ENCODE measurements around the gene PUS10.
"Not testable (repeated sequence)": the region's sequence is repeated elsewhere in the genome, so short reads cannot be mapped to it uniquely, and the experiment has no call there.

Gene PUS10

DNA sequence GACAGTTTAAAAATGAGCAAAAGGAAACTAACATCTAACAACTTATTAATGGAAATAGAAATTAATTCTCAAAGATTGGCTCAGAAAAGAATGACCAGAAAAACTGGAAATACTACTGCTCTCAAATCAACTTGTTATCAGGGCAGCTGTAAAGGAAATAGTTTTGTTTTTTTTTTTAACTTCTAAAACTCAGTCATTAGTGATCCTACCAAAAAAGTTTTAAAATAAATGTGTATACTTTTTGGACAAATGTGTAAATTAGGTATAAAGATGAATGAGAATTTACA lies 52.6 kb downstream of the PUS10 start:
- DNase-seq: no peak

DNA sequence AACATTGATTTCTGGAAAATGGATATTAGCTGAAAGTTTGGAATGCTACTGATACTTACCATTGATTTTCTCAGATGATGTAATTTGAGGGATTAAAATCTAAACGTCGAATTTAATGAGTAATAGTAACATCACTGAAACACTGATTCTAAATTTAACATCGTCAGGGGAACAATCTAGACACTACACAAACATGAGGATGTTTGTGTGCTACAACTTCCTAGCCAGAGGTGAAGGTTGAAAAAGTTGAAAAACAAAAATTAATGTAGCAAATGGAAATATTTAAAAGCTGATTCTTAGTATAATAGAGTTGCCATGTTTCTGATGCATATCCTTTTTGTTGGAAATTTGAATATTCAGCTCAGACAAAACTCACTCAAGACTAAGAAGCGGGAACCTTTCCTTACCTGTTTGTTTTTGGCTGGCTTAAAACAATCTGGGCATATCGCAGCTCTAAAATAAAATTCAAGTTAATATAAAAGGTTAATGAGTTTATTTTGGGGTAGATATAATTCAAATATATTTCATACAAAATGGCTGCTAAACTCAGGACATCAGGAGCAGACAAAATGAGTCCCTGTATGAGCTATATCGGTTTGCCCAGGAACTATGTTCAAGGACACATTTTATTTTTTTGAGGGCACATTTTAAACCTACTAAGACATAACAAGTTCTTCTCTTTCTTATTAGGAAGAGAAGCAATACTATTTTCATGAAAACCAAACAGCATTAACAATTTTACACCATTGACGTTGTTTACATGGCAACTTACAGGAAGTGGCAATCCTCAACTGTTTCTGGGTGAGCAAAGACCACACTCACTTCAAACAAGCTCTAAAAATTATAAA lies 53.2 kb downstream of the PUS10 start:
- no peak for DNase-seq

DNA sequence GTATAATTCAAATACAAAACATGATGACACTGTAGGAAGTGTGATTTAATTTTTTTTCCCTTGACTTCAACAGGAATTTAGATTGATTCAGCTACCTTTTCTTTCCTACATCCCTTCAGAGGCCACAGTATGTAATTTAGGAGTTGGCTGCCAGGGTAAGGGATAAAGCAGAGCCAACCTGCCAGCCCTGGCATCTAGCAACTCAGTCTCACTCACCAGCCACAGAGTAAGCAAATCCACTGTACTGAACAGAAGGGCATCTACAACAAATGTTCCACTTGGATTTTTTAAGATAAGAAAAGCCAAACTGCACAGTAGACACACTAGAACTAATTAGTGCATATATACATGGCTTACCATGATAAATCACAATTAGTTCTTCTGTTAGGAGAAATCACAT lies 54.9 kb downstream of the PUS10 start:
- DNase-seq: no peak

DNA sequence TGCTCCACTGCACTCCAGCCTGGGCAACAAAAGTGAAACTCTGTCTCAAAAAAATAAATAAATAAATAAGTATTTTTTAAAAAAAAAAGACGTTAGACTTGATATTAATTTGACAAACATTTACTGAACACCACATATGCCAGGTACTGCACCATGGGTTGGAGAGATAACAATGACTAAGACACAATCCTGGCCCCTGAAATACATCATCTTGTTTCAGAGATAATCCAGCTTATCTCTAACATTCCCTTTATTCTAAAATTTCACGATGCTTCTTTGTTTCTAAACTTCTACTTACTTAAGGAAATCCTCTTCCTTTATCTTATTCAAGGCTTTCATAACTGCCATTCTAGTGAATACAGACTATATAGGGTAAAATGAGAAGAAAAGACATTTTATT lies 55.5 kb downstream of the PUS10 start:
- no peak for DNase-seq

DNA sequence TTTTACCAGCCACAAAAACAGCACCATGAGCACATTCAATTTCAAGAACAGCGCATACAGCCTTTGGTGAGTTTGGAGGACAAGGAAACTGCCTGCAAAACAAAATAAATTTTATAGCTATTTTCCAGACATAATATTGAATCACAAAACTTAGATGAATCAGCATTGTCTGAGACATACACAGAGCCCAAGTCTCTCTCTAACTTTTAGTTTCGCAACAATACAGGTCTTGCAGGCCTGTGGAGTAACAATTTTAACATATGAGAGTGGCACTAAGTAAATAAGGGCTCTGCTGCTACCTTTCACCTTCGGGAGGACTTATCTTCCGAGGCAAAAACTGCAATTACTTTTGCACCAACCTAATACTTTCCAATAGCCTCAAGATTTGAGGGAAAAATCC lies 56.6 kb downstream of the PUS10 start:
- peak; percentile 35 for DNase-seq

DNA sequence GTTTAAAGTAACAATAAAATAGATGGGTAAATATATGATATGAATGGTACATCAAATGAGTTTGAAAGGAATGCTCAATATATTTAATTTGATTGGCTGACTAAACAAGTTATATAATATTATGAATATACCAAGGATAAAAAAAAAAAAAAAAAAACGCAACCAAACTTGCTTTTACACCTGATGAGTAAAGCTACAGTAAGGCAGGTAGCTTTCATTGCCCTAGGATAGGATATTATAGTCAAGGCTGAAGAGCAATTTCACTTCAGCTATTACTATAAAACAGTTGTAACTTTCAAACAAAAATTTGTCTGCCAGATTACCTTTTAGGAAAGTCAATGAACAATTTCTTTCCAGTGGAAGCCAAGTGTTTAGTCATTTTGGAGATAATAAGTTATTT lies 57.3 kb downstream of the PUS10 start:
- DNase-seq: no peak

DNA sequence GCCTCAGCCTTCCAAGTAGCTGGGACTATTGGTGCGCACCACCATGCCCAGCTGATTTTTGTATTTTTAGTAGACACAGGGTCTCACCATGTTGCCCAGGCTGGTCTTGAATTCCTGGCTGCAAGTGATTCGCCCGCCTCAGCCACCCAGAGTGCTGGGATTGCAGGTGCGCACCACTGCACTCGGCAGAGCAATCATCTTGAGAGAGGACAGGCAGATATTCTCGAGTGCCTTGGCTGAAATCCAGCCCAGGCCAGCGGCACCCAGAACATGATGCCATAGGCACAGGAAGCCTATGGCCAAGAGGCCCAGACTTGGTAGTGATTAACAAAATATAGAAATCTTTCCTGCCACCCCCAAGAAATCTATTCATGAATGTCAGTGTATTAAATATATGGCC lies 58.6 kb downstream of the PUS10 start:
- no peak for DNase-seq

DNA sequence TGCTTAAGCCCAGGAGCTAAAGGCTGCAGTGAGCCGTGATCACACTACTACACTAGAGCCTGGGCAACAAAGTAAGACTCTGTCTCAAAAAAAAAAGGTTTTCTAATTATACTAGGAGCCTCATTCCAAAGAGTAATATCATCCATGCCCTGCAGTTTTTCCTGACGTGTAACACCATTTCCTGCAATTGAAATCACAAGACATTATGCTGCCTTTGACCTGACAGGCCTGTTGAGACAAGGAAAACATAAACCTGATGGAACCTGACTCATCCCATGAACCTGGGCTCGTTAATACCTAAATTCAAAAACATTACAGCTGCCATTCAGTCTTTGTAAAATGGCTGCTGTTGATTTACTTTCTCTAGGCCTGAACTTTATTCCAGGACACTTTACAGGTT lies 59.3 kb downstream of the PUS10 start:
- peak; percentile 57 for DNase-seq

DNA sequence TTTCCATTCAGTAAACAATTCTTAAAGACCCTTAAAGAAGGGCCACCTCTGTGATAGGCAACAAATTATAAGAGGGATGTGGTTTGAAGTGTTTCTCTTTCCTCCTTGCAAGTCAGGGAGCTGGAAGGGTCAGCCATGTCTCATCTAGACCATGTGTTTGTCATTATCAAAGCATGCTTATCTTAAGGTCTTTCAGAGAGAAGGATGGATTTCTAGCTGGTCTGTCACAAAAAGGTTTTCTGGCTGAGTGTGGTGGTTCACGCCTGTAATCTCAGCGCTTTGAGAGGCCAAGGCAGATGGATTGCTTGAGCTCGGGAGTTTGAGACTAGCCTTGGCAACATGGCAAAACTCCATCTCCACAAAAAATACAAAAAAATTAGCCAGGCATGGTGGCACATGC lies 59.7 kb downstream of the PUS10 start:
- no peak for DNase-seq

DNA sequence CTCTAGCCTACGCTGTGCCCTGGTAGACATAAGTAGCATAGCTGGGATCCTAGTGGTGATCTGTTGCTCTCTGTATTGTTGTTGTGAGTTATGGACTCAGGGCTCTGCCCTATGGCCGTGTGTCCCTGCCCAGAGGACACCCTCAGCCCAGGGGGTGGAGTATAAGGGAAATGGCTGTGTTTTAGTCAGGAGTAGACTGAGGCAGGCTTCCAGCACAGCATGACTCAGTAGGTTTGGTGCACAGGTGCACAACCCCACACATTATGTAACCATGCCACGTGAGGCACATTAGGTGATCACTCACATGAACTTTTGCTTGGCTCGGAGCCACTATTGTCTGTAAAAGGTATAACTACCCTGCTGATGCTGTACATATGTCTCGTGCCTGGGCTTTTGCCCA lies 60.4 kb downstream of the PUS10 start:
- DNase-seq: no peak

DNA sequence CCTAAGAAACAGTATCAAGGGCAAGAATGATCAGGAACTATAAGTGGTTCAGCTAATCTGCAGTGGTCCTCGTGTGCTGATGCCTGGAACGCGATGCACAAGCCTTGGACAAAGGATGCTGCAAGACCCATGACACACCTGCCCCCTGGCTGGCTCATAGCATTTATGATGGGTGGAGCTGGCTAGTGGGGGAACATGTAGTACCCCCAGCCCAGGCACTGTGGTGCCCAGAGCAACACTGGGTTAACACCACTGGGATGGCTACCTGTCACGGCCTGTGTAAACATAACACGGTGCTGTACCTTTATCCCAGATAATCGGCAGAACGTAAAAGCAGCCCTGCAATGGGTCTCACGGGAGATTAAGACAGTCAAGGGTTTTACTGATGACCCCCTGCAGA lies 60.8 kb downstream of the PUS10 start:
- no peak for DNase-seq

DNA sequence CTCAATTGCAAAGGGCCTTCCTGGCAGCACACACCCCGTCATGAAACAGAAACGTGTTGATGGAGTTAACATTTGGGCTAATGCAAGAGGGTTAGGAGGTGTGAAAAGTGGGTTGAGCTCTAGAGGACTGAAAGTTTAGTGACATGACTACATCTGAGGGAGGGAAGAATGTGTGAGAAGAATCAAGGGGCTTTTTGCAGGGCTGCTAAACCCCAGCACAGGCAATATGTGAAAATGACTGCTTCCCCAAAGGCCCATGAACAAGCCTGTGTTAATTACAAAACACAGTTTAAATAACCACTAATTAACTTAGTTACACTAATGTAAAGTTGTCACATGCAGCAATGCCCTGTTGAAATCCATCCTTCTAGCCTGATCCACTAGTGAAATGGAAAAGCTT lies 63.9 kb downstream of the PUS10 start:
- no peak for DNase-seq

DNA sequence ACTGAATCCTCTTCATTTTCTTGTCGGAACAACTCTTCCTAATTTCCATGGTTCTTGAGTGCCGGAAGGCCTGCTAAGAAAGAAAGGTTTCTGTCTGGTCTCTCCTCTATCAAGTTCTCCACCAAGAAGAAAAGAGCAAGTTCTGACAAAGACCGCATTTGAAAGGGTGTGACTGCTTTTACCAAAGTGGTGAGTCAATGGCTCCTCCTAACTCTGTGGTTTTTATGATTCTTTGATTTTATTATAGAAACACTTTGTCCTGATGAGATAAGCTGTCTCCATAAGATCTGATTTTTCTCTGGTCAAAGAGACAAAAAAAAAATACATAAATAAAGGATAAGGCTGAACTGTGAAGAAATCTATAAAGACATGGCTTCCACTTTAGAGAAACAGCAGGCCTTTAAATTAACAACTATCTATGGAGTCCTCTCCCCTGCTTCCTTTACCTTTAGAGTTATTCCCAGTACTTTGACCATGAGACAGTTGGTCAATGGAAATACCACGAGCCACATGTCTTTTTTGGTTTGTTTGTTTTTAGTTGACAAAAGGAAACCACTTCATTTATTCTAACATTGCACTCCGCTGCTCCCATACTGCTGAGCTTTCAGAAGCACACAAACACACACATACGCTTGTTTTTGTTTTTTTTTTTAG lies 69.0 kb downstream of the PUS10 start:
- DNase-seq: no peak

DNA sequence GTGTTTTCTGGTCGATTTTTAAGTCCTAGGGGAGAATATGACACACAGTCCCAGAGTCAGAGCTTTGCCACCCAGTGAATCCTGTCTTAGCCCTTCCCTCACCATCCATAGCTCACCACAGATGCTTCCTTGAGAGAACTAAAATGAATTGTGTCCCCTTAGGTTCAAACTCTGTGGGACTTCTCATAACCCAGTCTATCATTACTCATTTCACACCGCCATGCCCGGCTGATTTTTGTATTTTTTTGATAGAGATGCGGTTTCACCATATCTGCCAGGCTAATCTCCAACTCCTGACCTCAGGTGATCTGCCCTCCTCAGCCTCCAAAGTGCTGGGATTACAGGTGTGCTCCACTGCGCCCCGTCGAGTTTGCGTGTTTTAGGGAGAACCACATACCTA lies 69.9 kb downstream of the PUS10 start:
- DNase-seq: no peak

DNA sequence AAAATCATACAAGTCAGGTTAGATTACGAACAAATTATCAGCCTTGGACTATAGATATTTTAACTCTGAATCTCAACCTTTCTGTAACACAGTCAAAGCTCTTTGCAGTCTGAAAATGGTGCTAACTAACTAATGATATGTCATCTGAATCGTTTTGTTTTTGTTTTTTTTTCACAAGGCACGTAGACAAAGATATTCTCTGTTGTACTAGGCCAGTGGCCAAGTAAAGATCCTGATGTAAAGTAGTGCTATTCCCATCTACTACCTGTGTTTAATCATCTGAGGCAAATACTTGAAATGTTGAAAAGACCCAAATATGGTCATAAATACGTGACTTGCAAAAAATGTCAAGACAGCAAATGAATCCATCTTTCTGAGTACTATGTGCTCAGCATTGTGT lies 71.0 kb downstream of the PUS10 start:
- no peak for DNase-seq

DNA sequence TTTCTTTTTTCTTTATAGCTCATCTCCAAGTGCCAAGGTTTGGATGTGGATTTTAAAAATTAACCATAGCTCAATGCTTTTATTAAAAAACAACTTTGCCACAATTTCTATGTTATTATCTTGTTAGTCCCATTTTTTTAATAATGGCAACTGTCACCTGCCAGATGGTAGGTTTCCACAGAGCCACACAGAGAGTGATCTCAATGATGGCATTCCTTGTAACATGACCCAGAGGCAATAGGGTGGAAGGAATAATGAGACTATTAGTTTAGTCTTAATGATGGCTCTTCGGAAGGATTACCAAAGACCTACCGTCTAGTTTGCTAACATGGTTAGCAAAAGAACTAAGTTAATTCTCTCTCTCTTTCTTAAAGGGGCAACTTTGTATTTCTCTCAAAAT lies 72.7 kb downstream of the PUS10 start:
- DNase-seq: no peak

DNA sequence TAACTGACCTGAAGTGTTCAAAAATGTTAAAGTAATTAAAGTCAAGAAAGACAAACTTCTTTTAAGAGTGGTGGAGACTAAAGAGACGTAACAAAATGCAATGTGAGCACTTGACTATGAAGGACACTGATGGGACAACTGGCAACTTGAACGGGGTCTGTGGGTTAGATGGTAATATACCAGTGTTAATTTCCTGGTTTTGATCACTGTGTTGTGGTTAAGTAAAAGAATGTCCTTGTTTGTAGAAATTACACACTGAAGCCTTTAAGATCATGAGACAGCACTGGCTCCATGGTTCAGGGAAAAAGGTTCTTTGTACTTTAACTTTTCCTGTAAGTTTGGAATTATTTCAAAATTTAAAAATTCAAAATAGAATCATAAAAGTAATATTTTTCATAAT lies 78.4 kb downstream of the PUS10 start:
- no peak for DNase-seq

DNA sequence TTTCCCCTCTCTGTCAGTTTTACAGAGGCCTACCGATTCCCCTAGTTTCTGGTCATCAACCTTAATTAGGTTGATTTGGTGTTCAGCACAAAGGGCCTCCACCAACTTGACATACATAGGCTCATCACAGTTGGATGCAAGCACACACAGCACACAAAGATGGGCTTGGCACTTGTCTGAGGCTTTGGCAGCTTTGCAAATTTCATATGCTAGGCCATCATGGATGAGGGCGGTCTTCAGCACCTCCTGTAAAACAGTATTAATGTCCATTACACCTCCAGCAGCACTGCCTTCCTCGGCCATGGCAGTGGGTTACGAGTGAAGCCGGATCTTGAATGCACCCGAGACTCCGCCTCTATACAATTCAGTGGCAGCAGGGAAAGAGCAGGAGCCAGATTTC lies 79.8 kb downstream of the PUS10 start:
- DNase-seq: no peak

DNA sequence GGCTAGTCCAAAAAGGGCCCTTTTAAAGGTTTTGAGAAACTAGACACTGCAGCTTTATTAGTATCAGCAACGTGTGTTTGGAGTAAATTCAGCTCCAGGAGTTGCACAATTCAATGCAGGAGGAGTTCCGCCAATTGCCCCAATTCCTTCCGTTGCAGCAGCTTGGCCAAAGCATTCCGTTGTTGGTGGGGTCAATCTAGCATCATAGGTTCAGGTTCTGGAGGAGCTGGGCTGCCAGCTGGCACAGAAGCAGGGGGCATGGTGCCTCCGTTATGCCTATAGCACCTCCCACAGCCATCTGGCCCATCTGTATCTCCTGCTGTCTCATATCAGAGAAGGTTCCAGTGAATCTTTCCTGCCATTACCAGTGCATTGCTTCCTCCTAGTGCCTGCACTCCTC lies 81.3 kb downstream of the PUS10 start:
- no peak for DNase-seq

DNA sequence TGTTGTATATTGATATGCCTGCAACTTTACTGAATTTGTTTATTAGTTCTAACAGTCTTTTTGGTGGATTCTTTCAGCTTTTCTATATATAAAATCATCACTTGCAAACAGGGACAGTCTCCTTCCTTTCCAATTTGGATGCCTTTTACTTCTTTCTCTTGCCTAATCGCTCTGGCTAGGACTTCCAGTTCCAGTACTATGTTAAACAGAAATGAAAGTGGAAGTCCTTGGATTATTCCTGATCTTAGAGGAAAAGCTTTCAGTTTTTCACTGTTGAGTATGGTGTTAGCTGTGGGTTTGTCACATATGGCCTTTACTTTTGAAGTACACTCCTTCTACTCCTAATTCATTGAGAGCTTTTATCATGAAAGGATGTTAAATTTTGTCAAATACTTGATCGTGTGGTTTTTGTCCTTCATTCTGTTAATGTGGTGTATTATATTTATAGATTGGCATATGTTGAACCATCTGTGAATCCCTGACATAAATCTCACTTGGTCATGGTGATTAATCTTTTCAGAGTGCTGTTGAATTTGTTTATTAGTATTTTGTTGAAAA lies 83.8 kb downstream of the PUS10 start:
- no peak for DNase-seq

DNA sequence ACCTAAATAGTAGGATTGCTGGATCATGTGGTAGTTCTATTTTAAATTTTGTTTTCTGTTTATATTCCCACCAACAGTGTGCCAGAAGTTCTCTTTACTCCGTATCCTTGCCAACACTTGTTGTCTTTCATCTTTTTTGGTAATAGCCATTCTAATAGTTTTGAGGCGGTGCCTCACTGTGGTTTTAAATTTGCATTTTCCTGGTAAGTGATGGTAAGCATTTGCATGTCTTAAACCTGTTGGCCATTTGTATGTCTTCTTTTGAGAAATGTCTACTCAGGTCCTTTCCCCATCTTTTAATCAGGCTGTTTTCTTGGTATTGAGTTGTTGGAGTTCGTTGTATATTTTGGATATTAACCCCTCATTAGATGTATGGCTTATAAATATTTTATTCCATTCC lies 85.1 kb downstream of the PUS10 start:
- no peak for DNase-seq

DNA sequence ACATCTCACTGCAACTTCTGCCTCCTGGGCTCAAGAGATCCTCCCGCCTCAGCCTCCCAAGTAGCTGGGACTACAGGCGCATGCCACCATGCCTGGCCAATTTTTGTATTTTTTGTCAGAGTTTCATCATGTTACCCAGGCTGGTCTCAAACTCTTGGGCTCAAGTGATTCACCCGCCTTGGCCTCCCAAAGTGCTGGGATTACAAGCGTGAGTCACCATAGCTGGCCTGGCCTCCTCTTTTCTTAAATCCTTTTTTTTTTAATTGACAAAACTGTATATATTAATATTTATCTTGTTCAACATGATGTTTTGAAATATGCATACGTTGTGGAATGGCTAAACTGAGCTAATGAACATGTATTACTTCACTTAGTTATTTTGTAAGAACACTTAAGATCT lies 86.0 kb downstream of the PUS10 start:
- not testable (repeated sequence) for DNase-seq

DNA sequence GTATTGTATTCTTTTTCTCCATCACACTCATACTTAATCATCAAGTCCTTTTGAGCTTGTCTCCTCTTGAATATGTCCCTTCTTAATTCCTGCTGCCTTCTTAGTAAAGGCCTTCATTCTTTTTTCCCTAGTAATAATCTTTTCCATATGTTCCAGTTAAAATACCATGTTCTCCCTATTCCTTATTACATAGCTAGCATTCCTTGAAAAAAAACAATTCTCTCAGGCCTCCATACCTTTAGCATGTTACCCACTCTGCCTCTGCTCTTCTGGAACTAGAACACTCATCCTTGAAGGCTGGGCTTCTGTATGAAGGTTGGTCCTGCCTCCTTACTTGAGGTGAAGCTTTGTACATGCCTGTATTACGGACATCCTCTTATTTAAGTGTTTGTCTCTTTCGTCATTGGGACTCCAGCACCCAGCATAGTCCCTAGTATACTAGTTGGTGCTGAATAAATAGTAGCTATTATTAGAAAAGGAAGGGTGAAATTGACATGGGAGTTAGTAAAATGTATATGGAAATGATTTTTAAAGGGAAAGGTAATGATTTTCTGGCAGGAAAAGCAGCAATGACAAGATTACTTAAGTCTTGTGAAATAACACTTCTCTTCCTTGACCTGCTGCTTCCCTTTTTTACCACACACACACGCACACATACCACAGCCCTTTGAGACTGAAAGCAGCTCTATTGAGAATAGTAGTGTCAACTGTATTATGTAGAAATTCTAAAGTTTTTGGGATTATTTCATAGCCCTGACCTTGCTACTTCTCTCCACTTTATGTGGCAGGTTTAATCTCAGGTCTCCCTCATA lies 91.1 kb downstream of the PUS10 start:
- DNase-seq: no peak
